ENCODE data around the gene BCL11B.

Gene BCL11B

GRCh38 chr14:99271951-99272631 is at the start of gene BCL11B:
Gene BCL11B (minus strand): TSS chr14:99272197. CDS start chr14:99271218, 979 bp downstream.
- DNase-seq (ENCODE audit: low spot score): peak; percentile 95

DNA sequence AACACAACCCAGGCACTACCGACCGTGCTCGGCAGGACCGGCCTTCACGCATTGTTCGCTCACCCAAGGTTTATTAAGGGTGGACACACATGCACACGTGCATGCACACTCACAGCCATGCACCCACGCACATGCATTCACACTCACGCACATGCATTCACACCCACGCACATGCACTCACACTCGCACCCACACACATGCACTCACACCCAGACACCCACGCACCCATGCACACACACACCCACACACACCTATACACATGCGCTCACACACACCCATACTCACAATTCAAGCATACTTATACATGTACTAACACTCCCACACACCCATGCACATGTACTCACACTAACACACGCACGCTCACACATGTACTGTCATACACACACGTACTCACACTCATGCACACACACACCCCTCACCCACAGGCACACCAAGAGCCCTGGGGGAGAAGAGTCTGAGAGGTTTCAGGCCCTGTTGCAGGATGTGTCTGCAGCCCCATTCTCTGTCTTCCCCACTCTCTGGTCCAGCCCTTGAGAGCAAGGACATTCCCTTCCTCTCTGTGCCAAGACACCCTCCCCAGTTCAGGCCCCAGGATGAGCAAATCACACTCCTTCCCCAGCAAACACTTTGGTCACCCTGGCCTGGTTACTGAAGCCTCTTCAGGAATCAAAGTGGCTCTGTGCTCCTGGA is 49.4 kb upstream of the BCL11B start:
- DNase-seq (ENCODE audit: low spot score): no peak

- DNase-seq (ENCODE audit: low spot score): no peak
These were observed 48.7 kb upstream of the BCL11B start for GRCh38 chr14:99320621-99321235.

GRCh38 chr14:99320105-99320572 is 48.1 kb upstream of the BCL11B start:
- peak; percentile 75 for DNase-seq (ENCODE audit: low spot score)

DNA sequence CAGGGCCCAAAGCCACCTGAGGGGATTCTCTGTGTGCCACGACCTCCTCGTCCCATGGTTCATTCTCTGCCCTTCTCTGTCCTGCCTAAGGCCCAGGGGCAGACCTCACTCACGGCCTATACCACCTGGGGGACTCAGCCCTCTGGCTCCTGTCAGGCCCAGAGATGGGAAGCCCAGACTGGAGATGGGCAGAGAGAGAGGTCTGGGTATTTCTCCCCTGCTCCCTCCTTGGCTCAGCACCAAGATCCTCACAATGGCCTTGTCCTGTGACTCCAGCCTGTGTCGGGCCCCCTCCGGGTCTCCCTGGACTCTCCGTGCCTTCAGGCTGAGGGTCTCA is 46.9 kb upstream of the BCL11B start:
- no peak for DNase-seq (ENCODE audit: low spot score)

DNA sequence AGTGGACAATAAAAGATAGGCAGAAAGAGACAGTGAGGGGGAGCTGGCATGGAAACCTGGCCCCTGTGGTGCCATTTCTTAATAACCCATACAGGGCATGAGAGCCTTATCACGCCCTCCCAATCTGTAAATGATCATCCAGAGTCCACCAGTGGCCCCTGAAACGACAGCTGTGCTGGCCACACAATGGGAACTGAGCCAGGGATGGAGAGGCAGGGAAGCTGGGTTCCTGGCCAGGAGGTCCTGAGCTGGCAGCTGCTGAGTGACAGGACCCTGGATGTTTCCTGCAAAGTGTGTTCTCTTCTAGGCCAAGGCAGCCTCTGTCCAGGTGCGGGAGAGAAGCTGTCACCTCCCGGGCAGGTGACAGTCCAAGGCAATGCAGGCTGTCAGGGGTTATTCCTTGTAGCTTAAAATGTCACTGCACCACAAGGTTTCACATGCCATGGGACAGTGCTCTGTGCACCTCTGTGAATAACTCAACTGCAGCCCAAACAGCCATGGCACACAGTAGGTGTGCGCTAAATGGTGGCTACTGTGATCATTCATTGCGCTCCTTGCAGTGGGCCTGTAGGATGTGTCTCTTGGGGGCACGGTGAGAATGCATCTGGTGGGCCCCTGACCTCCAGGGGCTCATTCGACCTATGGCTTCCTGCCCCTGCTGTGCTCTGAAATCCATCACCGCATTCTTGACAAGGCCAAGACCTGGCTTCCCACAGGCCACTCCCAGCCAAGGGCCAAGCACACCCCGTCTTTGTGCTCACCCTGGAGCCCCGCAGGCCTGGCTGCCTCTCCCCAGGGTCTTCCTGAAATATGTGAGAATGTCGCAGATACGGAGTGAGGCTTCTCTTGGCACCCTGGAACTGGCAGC is 46.3 kb upstream of the BCL11B start:
- DNase-seq (ENCODE audit: low spot score): no peak

DNA sequence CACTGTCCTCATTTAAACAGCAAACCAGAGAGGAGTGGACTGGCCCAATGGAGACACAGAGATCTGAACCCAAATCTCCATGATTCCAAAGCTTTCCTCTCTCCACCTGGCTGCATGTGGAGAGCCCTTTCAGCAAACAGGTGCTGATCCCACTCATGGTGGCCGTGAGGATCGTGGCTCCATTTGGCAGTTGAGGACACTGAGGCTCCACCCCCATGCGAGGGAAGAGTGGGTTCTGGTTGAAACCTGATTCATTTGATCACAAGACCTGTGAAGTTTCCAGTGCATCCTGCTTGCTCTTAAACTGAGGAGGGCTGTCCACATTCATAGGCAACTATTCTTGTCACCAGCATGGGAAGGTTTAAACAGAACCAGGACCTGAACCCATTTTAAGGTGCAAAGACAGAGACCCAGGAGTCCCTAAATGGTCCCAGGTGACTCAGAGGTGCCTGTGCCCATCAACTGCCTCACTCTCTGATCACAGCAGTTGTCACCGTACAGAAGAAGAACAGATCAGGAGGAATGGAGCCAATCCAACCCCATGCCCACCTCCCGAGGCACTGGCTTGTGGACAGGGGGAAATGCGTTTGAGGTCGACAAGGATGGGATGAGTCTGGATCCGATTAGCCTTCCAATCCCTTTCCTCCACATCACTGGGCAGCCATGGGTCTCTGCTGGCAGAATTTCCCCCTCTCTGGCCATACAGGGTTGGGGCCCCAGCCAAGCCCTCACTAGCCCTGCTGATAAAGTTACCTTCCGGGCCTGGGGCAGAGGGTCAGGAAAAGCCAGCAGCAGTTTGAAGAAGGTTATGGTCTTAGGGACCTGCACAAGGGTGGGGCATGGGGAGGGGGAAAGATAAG is 45.5 kb upstream of the BCL11B start:
- no peak for DNase-seq (ENCODE audit: low spot score)

DNA sequence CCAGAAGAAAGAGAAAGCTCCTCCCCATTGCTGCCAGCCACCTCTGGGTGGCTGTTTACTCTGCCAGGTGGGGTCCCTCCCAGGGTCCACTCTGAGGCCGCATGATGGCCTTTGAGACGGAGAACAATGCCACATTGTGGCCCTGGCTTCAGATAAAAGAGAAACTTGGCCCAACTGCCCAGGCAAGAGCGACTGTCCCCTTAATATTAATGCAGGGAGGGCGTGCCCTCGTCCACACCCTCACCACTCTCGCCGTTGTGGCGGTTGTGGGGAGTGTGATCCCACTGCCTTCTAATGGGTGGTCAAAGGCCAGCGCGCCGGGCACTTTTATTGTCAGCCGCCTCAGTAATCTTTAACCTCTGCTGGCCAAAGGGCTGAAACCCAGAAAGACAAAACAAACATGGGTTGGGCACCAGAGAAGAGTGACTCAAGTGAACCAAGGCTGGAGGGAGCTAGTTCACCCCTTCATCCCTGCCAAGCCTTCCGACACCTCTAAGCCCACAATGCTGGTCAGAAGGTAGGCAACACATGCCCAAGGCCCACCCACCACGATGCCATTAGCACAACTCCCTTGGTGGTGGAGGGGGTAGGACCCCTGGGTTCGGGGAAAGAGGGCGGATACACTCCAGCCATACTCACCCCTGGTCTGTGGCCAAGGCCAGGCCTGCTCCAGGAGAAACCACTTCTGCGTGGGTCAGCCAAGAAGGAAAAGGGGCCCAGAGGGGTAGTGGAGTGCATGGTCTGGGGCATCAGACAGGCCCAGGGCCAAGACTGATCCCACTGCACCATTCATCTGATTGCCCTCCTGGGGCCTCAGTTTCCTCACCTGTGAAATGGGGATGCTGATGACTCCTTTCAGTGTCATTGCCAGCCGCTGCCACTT is 44.5 kb upstream of the BCL11B start:
- DNase-seq (ENCODE audit: low spot score): no peak

DNA sequence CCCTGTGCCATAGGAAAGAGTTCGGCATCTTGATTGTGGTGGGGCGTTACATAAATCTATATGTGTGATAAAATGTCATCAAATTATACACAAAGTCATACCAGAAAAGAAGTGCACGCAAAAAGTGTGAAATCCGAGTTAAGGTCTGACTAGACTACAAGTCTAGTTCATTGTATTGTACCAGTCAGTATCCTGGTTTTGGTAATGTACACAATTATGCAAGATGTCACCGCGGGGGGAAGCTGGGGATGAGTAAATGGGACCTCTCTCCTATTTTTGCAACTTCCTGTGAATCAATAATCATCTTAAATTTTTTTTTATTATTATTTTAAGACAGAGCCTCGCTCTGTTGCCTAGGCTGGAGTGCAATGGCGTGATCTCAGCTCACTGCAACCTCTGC is 43.2 kb upstream of the BCL11B start:
- DNase-seq (ENCODE audit: low spot score): no peak

DNA sequence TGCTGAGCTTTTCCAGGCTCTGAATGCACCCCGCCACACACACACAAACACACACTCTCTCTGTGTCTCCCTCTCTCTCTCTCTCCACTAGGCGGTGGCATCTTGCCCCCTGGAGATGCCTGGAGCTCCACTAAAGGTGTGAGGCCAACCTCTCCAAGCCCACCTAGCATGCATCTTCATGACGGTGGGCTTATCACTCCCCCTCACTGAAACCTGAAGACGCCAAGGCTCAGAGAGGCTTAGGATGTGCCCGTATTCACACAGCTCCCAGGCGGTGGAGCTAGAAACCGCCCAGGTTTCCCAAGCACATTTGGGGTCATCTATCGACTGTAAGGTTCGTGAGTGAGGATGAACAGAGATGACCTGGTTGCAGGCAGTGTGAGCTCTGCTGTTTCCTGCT is 42.6 kb upstream of the BCL11B start:
- no peak for DNase-seq (ENCODE audit: low spot score)

DNA sequence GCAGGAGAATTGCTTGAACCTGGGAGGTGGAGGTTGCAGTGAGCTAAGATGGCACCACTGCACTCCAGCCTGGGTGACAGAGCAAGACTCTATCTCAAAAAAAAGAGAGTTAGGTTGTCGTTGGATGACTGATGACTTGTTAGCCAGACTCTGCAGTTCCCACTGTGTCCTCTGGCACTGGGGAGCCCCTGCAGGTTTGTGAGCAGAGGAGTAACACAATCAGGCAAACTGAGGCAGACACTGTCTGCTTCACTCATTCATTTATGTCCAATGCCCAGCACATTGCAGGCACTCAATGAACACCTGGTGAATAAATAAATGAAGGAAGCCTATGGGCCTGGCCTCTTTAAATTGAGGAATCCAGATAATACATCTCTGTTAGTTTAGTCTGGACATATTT is 41.2 kb upstream of the BCL11B start:
- no peak for DNase-seq (ENCODE audit: low spot score)

GRCh38 chr14:99312106-99312505 is 40.1 kb upstream of the BCL11B start:
- DNase-seq (ENCODE audit: low spot score): no peak

DNA sequence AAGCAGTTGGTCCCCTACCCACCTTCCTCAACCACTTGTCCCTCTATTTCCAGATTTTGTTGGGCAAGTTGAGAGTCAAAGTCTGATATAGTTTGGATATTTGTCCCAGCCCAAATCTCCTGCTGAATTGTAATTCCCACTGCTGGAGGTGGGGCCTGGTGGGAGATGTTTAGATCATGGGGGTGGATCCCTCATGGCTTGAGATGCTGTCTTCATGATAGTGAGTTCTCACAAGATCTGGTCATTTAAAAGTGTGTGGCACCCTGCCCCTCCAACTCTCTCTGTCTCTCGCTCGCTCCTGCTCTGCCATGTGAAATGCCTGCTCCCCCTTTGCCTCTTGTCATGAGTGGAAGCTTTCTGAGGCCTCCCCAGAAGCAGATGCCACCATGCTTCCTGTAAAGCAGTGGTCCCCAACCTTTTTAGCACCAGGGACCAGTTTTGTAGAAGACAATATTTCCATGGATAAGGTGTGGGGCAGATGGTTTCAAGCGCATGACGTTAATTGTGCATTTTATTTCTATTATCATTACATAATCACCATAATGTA is 37.3 kb upstream of the BCL11B start:
- DNase-seq (ENCODE audit: low spot score): no peak

DNA sequence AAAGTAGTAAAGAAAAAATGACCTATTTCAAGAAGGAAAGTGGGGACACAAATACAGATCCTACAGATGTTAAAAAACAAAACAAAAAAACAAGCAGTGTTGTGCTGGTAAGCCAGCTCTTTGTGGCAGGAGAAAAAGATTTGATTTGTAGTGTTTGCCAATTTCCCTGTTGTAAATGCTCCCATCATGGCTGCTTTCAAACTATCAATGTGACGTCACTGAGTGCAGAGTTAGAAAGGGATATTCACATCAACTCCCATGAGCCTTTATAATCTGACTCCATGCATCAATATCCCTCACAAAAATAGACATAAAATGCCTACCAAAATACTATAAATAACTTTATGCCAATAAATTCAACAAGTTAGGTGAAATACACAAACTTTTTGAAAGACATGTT is 32.2 kb upstream of the BCL11B start:
- no peak for DNase-seq (ENCODE audit: low spot score)

DNA sequence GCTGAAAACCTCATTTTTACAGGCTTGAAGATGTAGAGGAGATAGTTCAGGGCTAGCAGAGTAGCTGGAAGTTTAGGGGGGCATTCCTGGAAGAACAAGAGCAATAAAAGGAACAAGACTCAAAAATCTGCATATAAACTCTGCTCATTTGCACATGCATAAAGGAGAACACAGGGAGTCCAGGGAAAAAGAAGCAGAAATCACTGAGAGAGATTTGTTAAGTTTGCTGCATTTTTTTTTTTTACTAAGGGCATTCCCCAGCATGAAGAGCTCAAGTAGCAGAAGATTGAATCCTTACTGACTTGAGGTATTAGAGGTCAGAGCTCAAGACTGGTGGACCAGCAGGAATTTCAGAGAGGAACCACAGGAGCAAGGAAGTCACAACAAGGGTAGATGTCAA is 28.2 kb upstream of the BCL11B start:
- no peak for DNase-seq (ENCODE audit: low spot score)

DNA sequence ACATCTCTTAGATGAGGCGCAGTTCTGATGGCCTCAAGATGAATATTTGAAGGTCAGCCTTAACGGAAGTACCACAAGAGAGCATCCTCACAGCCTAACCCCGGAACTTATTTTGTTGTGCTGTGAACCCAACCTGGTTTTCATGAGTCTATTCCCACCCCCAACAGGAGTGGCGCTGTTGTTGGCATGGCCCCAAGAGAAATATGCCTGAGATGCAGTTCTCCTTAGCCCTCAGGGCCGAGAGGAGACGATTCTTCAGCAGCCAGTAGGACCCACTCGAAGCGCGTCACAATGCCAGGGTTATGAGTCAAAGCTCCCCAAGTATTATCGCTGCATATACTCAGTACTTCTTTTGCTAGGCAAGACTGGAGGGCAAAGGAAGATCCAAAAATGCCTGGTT is 24.5 kb upstream of the BCL11B start:
- DNase-seq (ENCODE audit: low spot score): no peak

DNA sequence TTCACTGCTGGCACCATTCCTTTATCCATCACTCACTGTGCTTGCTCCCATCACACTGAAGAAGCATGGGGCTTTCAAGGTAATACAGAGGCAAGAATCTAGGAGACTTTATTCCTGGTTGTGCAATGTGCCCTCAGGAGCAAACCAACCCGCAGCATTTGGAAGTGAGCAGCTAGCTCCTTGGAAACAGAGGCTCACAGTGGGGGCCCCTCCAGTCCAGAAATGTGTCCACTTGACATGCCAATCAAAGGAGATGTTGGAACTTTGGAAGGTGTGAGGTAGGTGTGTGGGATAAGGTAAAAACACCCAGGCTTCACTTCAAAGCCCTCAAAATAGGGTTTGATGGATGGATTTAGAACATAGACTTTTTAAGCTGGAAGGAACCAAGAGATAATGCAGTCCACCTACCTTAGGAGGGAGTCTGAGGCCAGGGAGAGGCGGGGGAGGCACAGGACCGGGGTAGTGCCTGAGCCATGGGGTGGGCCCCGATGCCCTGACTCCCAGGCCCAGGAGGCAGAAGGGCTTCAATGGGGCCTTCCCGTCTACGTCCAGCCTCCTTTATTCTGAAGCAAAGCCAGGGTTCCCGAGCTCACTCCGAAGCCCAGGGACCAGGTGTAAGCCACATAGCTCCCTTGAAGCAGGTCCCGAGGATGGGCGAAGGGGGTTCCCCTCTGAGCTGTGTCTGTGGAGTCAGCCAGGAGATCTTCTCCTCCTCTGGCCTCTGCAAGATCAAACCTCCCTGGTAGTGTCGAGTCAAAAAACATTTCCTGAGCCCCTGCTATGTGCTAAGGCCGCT is 17.6 kb upstream of the BCL11B start:
- no peak for DNase-seq (ENCODE audit: low spot score)

- no peak for DNase-seq (ENCODE audit: low spot score)
These were observed 17.0 kb upstream of the BCL11B start for GRCh38 chr14:99288948-99289347.

DNA sequence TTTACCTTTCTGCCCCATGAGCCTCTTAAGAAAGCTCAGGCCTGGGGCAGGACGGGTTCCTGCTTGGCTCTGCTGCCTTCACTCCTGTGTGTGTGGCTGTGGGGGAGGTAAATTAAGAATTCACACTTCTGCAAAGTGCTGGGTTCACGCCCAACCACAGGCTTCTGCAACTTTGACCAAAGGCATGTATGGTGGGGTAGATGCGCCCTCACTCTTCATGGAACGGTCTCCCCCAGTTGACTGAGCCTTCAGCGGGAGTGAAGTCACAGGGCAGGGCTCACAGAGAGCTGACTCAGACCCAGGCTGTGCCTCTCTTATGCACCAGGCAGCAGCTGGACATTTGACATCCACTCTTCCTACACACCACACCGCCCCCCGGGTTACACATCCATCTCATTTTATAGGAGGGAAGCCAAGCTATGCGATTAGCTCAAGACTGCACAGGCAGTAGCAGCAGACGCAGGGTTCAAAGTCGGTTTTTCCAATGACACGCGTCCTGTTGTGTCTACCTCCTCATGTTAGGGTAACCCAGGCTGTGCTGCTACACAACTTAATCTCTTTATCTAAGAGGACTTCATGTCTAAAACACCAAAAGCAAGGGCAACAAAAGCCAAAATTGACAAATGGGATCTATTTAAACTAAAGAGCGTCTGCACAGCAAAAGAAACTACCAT is 15.4 kb upstream of the BCL11B start:
- peak; percentile 56 for DNase-seq (ENCODE audit: low spot score)
